ENCODE results near the gene TIE1.

TIE1 gene

GRCh38 chr1:43292679-43293078, 8.1 kb upstream of the TIE1 start:
- TF ChIP-seq FOXP2 (optimal IDR thresholded peaks at IDR 0.05; ENCODE audit: borderline replicate concordance, extremely low read depth, extremely low read length, insufficient read depth) (no peak), SIN3A (IDR thresholded peaks at IDR 0.05; ENCODE audit: borderline replicate concordance, insufficient read depth, low read length) (no peak), POLR2AphosphoS5 (IDR thresholded peaks at IDR 0.05; ENCODE audit: low read depth, low read length) (no peak), REST (IDR thresholded peaks at IDR 0.05; ENCODE audit: insufficient read depth in 1 of 2, low read depth in 2 of 2, low read length in 2 of 2) (no peak), TAF1 (IDR thresholded peaks at IDR 0.05; ENCODE audit: borderline replicate concordance, insufficient read depth, low read length) (no peak)

GRCh38 chr1:43293176-43293575, 7.6 kb upstream of the TIE1 start:
- TF ChIP-seq TAF1 (IDR thresholded peaks at IDR 0.05; ENCODE audit: borderline replicate concordance, insufficient read depth, low read length) (no peak), POLR2AphosphoS5 (IDR thresholded peaks at IDR 0.05; ENCODE audit: low read depth, low read length) (no peak), FOXP2 (optimal IDR thresholded peaks at IDR 0.05; ENCODE audit: borderline replicate concordance, extremely low read depth, extremely low read length, insufficient read depth) (no peak), REST (IDR thresholded peaks at IDR 0.05; ENCODE audit: insufficient read depth in 1 of 2, low read depth in 2 of 2, low read length in 2 of 2) (no peak), SIN3A (IDR thresholded peaks at IDR 0.05; ENCODE audit: borderline replicate concordance, insufficient read depth, low read length) (no peak)

- TF ChIP-seq FOXP2 (optimal IDR thresholded peaks at IDR 0.05; ENCODE audit: borderline replicate concordance, extremely low read depth, extremely low read length, insufficient read depth) (no peak), POLR2AphosphoS5 (IDR thresholded peaks at IDR 0.05; ENCODE audit: low read depth, low read length) (no peak), REST (IDR thresholded peaks at IDR 0.05; ENCODE audit: insufficient read depth in 1 of 2, low read depth in 2 of 2, low read length in 2 of 2) (no peak), TAF1 (IDR thresholded peaks at IDR 0.05; ENCODE audit: borderline replicate concordance, insufficient read depth, low read length) (no peak), SIN3A (IDR thresholded peaks at IDR 0.05; ENCODE audit: borderline replicate concordance, insufficient read depth, low read length) (no peak)
Measured at GRCh38 chr1:43293896-43294760, 6.7 kb upstream of the TIE1 start.

GRCh38 chr1:43294761-43295160, 6.0 kb upstream of the TIE1 start:
- TF ChIP-seq TAF1 (IDR thresholded peaks at IDR 0.05; ENCODE audit: borderline replicate concordance, insufficient read depth, low read length), result no peak
- TF ChIP-seq FOXP2 (optimal IDR thresholded peaks at IDR 0.05; ENCODE audit: borderline replicate concordance, extremely low read depth, extremely low read length, insufficient read depth), result no peak

- TF ChIP-seq FOXP2 (optimal IDR thresholded peaks at IDR 0.05; ENCODE audit: borderline replicate concordance, extremely low read depth, extremely low read length, insufficient read depth), result no peak
- no peak for TF ChIP-seq TAF1 (IDR thresholded peaks at IDR 0.05; ENCODE audit: borderline replicate concordance, insufficient read depth, low read length)
- no peak for TF ChIP-seq POLR2AphosphoS5 (IDR thresholded peaks at IDR 0.05; ENCODE audit: low read depth, low read length)
- TF ChIP-seq SIN3A (IDR thresholded peaks at IDR 0.05; ENCODE audit: borderline replicate concordance, insufficient read depth, low read length), result no peak
- TF ChIP-seq REST (IDR thresholded peaks at IDR 0.05; ENCODE audit: insufficient read depth in 1 of 2, low read depth in 2 of 2, low read length in 2 of 2), result no peak
Measured at GRCh38 chr1:43296207-43296606, 4.6 kb upstream of the TIE1 start.

All from PFSK-1 (cell line).